GM06990 (cell line): ENCODE results near the gene DAAM1.

Experiments used
- DNase-seq: peaks from one replicate; pipeline ENCODE4 v3.0.0-alpha.2; 2011; ENCODE audit not compliant: insufficient read length; ENCODE audit errors: extremely low read depth
- H3K27me3 ChIP-seq: replicated peaks from 2 replicates; pipeline ENCODE4 v1.6.0; 2011; ENCODE audit warnings: low read length; ENCODE audit not compliant: control insufficient read depth, insufficient read depth
- H3K36me3 ChIP-seq: 2 replicates; pipeline ENCODE4 v1.5.1; 2011; ENCODE audit warnings: low read length; ENCODE audit not compliant: control insufficient read depth, insufficient read depth
- H3K4me3 ChIP-seq: replicated peaks from 2 replicates; pipeline ENCODE4 v1.5.1; 2011; ENCODE audit warnings: low read depth, mild to moderate bottlenecking, control low read depth, low read length
- TF ChIP-seq, protein P1 (sequence below): IDR thresholded peaks from 2 replicates; pipeline ENCODE4 v1.5.1; 2011; ENCODE audit warnings: low read length, control low read depth, mild to moderate bottlenecking, inconsistent platforms; ENCODE audit not compliant: insufficient read depth, poor library complexity, severe bottlenecking

The DAAM1 gene

DNA sequence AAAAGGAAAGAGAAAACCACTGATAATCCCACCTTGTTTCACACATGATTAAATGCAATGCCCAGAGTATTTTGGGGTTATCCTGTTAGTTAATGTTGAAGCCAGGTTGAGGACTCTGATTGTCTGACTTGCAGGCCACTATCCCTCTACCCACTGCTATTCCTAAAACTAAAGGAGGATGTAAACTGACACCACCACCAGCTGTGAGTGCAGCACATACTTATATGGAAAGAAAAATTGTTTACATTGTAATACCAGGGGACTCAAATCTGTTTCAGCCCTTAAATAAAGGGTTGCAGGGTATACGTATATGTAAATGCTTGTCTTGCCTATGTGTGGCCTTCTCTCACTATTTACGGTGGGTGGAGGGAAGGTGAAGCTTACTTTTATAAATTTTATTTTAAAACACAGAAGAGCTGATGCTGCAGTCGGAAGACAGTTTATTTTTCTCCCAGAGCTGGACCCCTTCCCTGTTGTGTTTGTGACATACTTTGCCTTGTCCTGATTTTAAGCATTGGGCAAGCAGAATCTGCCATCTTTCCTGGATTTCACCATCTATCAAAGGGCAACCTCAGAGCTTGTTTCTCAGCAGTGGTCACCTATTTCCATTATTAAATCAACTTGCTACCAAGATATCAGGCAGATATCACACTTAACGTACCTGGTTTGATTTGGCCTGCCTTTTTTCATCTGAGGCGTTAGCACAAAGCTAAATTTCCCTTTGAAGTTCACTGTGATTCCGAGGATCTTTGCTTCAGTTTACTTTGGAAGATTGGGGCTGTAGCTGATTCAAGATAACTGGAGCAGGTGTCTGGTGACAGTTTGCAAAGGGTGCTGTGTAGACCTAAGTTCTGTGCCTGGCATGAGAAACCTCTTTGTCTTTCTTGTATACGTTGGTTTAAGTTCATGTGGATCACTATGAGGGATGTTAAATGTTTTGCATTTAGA, 25.2 kb downstream of the DAAM1 start:
- Histone ChIP-seq H3K4me3 (no peak overlapping the region), H3K36me3 (no peaks in the 10 kb centered on the region), H3K27me3 (no peaks in the 10 kb centered on the region)
- TF ChIP-seq, protein P1, sequence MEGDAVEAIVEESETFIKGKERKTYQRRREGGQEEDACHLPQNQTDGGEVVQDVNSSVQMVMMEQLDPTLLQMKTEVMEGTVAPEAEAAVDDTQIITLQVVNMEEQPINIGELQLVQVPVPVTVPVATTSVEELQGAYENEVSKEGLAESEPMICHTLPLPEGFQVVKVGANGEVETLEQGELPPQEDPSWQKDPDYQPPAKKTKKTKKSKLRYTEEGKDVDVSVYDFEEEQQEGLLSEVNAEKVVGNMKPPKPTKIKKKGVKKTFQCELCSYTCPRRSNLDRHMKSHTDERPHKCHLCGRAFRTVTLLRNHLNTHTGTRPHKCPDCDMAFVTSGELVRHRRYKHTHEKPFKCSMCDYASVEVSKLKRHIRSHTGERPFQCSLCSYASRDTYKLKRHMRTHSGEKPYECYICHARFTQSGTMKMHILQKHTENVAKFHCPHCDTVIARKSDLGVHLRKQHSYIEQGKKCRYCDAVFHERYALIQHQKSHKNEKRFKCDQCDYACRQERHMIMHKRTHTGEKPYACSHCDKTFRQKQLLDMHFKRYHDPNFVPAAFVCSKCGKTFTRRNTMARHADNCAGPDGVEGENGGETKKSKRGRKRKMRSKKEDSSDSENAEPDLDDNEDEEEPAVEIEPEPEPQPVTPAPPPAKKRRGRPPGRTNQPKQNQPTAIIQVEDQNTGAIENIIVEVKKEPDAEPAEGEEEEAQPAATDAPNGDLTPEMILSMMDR: no peak
- no peak for DNase-seq

DNA sequence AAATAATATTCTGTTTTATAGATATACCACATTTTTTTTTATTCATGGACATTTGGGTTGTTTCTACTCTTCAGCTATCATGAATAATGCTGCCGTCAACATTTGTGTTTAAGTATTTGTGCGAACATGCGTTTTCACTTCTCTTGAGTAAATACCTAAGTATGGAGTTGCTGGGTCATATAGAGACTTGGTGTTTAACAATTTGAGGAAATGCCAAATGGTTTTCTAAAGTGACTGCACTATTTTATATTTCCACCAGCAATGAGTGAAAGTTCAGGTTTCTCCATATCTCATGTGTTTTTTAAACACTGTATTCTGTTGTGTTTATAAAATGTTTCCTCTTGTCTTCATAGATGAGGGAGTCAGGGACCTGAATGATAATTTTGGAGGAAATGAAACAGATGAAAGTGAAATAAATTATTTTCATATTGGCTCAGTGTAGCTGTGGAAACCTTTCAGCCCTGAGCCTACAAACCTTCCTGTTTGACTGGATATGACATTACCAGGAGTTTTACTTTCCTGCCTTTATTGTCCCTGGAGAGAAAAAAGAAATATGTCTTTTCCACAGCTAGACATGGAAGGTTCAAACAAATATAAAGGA, 26.3 kb downstream of the DAAM1 start:
- TF ChIP-seq, protein P1: no peak
- Histone ChIP-seq H3K4me3 (no peak overlapping the region), H3K27me3 (no peaks in the 10 kb centered on the region), H3K36me3 (no peaks in the 10 kb centered on the region)
- DNase-seq: peak; percentile 15

DNA sequence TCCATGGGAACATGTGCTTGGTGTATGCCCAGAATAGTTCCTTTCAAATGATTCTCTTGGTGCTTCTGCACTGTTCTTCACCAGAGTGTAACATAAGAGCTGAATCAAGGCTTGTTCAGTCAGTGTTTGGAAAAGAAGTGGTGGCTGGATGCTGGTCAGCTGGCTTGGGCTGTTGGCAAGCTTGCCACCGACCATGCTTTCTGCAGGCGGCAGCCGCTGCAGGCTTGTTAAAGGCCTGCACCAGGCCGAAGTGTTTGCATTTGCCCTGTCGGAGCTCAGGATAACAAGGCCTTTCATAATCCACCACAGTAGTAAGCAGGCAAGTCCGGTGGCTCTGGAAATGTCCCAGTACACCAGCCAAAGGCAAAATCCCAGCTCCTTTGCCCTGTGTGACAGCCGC, 26.9 kb downstream of the DAAM1 start:
- Histone ChIP-seq H3K27me3 (no peaks in the 10 kb centered on the region), H3K4me3 (no peak overlapping the region), H3K36me3 (no peaks in the 10 kb centered on the region)
- TF ChIP-seq, protein P1: no peak
- no peak for DNase-seq

DNA sequence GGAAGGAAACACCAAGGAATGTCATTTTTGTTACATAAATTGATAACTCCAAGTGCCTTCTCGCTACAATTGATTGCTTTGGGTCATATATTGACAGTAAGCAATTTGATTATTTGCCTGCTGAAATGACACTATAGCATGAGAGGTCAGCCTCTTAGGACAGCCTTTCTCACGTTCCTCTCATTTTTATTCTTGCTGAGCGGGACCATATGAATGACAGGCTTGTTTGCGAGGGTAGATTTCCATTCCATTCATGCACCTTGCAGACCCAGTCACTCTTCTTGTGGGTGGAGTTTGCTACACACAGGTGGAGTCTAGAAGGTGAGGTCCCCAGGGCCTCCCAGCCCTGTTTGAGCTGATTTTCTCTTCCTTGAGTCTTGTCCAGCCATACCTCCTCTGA, 27.3 kb downstream of the DAAM1 start:
- DNase-seq: no peak
- Histone ChIP-seq H3K4me3 (no peak overlapping the region), H3K27me3 (no peaks in the 10 kb centered on the region), H3K36me3 (no peaks in the 10 kb centered on the region)
- TF ChIP-seq, protein P1: no peak

DNA sequence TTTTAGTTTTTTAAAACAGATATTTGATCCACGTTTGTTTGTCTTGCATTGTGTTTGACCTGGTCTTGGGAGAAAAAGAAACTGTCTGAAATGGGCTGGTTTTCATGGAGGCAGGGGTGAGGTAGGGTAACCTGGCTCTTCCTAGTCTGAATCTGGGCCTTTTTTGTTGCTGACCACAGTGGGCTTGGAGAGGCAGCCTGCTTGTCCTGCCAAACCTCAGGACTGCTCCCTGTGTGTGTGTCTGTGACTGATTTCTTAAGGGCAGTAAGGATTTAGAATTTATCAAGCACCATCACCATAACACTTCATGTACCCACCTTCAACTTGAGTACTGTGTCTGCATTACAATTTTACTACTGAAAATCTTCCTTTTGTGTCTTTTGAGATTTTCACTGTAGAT, 28.5 kb downstream of the DAAM1 start:
- no peak for DNase-seq
- no peak overlapping the region for H3K4me3 ChIP-seq
- no peaks in the 10 kb centered on the region for H3K27me3 ChIP-seq
- no peaks in the 10 kb centered on the region for H3K36me3 ChIP-seq
- TF ChIP-seq, protein P1: no peak
